ENCODE data around the gene THAP4.

Gene THAP4

DNA sequence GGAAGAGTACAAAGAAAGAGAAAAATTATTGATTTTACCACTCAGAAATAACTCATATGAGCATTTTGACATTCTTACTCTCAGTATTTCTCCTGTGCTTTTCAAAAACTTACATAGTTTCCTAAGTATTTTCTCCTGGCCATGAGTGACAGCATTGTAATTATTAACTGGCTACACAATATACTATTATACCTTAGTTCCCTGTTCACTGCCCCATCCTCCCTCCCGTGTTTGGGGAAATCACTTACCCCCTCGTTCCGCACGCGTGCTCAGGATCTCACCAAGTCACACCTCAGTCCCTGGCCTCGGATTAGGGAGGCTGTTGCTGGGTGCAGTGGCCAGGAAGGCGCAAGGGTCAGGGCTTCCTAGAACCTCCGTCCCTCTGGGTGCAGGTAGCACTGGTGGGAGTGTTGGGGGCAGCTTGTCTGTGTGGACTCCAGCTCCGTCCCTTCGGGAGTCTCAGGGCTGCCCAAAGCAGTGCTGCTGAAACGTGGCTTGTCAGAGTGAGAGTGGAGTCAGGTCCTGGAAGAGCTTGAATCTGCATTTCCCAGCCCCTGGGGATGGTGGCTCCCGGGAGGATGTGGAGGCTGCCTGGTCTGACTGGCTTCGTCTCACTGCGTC lies 23.7 kb upstream of the THAP4 start:
- DNase-seq (ENCODE audit: extremely low read depth, low read depth): no peak
- TF ChIP-seq, protein P1, sequence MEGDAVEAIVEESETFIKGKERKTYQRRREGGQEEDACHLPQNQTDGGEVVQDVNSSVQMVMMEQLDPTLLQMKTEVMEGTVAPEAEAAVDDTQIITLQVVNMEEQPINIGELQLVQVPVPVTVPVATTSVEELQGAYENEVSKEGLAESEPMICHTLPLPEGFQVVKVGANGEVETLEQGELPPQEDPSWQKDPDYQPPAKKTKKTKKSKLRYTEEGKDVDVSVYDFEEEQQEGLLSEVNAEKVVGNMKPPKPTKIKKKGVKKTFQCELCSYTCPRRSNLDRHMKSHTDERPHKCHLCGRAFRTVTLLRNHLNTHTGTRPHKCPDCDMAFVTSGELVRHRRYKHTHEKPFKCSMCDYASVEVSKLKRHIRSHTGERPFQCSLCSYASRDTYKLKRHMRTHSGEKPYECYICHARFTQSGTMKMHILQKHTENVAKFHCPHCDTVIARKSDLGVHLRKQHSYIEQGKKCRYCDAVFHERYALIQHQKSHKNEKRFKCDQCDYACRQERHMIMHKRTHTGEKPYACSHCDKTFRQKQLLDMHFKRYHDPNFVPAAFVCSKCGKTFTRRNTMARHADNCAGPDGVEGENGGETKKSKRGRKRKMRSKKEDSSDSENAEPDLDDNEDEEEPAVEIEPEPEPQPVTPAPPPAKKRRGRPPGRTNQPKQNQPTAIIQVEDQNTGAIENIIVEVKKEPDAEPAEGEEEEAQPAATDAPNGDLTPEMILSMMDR (IDR thresholded peaks at IDR 0.05; ENCODE audit: low read depth, low read length): no peak

DNA sequence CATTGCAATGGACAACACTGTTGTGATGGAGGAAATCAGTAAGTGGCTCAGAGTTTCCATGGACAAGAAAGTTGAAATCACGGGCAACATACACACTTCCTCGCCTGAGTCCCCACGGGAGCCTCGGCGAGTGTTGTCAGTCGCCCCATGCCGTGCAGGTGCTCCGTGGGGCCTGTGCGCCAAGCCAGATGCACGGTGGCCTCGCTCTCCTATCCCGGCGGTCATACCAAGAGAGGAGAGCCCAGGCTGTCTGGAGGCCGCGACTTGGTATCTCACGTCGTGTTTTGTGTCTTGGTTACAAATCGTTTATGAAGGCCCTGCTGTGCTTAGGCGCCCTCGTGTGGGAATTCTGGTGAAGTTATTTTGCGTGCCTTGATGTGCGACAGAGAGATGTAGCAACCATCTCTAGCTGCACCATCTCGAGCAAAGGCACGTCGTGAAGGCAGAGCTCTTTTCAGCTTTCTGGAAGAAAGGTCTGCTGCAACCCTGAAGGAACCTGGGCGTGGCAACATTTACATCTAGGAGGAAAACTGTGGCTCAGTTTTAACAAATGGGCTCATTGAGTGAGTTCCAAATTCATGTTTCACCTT lies 22.3 kb upstream of the THAP4 start:
- TF ChIP-seq, protein P1 (IDR thresholded peaks at IDR 0.05; ENCODE audit: low read depth, low read length): peak; percentile 73

DNA sequence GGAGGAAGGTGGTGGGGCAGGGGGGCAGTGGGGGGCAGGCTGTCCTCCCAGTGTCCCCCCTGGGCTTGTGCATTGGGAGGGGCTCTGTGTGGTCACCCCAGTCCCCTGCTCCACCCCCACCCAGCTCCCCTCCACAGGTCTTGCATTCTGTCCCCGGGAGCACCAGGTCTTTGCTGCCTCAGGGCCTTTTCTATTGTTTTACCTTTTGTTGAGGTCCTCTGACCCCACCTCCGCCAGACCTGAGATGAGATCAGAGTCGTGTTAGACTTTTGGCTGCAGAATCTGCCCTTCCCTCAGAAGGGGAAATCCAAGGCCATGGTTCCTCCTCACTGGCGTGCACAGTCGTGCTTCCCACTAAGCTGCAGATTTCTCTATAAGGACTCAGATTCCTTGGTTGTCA lies 21.3 kb upstream of the THAP4 start:
- DNase-seq (ENCODE audit: extremely low read depth, low read depth): no peak
- TF ChIP-seq, protein P1 (IDR thresholded peaks at IDR 0.05; ENCODE audit: low read depth, low read length): no peak

More for the DNA sequence above, 22.3 kb upstream of the THAP4 start:
- DNase-seq (ENCODE audit: extremely low read depth, low read depth): peak; percentile 40

DNA sequence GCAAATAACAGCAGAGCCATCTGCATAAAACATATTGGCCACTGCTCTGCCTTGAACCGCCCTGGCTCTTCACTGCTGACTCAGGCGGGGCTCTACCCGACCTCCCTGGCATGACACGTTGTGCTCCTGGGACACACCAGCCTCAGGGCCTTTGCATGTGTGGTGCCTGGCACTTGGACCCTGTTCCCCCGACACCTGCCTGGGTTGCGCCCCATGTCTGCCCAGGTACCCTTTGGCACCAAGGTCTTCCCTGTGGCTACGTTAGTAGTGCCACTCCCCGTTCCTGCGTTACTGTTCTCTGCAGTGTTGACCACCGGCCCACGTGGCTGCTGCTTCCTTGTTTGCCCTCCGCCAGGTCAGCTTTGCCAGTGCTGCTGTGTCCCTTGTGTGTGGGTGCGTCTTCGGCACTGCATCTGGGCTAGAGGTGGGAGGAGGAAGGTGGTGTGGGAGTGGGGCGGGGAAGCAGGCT lies 20.9 kb upstream of the THAP4 start:
- DNase-seq (ENCODE audit: extremely low read depth, low read depth): no peak
- TF ChIP-seq, protein P1 (IDR thresholded peaks at IDR 0.05; ENCODE audit: low read depth, low read length): no peak

DNA sequence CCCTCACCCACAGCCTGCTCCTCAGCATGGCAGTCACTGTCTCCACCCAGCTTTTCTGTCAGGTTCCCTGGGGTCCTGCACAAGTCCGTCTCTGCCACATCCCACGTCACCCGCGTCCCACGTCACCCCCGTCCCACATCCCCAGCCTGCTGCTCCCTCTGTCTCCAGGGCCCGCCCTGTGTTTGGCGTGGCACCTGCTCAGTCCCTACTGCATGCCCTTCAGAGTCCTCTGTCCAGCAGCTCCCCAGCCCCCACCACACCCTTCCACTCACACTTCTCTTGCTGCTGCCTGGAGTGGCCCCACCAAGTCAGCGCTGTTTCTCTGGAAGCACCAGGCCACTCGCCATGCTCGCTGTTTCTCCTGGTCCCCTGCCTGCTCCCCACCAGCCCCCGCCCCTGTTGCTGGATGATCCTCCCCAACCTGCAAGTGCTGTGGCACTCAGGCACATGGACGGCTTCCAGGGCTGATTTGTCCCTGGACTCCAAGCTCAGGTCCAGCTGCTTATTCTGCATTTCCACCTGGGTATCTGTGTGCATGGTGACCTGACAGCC lies 19.3 kb upstream of the THAP4 start:
- TF ChIP-seq, protein P1 (IDR thresholded peaks at IDR 0.05; ENCODE audit: low read depth, low read length): no peak
- no peak for DNase-seq (ENCODE audit: extremely low read depth, low read depth)

DNA sequence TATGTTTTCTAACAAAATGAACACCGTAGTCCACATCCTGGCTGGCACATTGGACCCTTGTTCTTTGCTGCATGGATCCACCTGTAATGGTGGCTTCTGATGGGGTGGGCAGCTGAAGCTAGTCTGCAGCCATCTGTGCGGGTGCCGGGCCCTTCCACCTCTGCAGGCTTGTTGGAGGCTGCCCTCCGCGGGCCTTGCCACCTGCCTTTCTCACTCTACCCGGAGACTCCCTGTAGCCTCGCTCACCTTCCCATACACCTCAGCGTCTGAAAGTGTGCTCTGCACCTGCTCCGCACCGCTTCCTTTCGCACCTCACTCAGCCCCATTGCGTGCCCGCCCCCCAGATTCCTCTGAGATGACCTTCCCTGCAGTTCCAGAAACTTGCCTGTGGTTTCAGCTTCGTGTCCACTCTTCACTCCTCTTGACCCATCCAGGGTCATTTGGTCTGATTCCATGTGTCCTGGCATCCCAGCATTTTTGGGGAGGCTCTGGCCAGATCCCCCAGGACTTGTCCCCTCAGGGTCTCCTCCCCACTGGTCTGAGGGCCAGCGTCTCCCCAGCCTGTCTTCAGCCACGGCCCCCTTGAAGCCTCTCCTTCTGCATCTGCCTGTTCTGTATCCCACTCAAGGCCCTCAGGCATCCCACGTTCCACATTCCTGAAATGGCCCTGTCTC lies 18.7 kb upstream of the THAP4 start:
- TF ChIP-seq, protein P1 (IDR thresholded peaks at IDR 0.05; ENCODE audit: low read depth, low read length): no peak

DNA sequence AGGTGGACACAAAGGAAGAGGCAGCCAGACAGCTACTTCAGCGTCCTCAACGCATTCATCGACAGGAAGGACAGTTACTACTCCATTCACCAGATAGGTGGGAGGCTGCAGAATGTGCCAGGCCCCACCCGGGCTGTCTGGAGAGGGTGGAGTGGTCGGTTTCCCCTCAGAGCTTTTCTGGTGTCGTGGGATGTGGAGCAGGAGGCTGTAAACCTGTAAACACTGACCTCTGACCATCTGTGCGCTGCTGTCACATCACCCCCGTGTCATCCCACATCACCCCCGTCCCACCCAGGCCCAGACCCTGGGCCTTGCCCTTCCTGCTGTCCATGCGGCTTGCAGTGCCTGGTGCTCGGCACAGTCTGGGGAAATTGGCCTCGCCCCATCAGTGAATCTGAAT lies 17.6 kb upstream of the THAP4 start:
- TF ChIP-seq, protein P1 (IDR thresholded peaks at IDR 0.05; ENCODE audit: low read depth, low read length): no peak
- DNase-seq (ENCODE audit: extremely low read depth, low read depth): no peak

More for the DNA sequence above, 18.7 kb upstream of the THAP4 start:
- DNase-seq (ENCODE audit: extremely low read depth, low read depth): no peak

All from AG09319 (cell line).